GM12875 (cell line): ENCODE measurements around the gene PCCA.

ENCODE experiments used
- H3K4me3 ChIP-seq: one replicate; pipeline ENCODE4 v1.5.1; 2011; ENCODE audit warnings: low read depth, low read length, control low read depth
- CTCF ChIP-seq: IDR thresholded peaks from 2 replicates; pipeline ENCODE4 v1.5.1; 2011; ENCODE audit warnings: low read depth, mild to moderate bottlenecking, control low read depth, inconsistent platforms, low read length, moderate library complexity, borderline replicate concordance; ENCODE audit not compliant: insufficient read depth

PCCA gene

GRCh38 chr13:100433475-100433874, 344.6 kb downstream of the PCCA start:
- TF ChIP-seq CTCF = no peak
- no peak overlapping the region for H3K4me3 ChIP-seq

DNA sequence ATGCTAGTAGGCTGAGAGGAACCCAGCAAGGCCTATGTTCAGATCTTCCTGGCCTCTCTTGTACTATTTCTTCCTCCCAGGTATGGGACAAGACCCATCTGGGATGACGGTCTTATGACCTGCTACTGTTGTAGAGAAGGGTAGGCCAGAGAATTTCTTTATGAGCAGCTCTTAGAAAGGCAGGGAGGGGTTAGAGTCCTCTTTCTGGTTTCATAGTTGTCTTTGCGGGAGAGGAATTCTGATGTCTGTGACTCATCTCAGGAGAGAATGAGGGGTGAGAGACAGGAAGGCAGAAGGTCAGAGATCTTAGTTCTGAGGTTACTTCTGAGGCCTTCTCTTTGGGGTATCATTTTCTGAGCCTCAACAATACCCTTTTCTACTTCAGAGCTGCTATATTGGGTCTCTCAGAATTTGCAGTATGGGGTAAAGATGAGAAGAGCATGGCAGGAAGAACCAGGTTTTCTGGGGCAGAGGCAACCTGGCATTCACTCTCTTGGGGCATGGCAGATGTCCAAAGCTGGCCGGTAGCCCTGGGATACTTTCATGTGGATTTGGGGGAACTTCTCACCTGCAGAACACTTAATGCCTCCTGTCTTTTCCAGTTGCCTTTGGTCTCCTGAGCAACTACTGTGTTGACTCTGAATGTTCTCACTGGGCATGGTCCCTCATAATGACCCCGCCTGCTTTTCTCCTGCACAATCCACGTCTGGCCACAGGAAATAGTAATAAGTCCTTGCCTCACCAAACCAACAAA, 345.3 kb downstream of the PCCA start:
- no peak for TF ChIP-seq CTCF
- no peak overlapping the region for H3K4me3 ChIP-seq

GRCh38 chr13:100436099-100436498, 347.2 kb downstream of the PCCA start:
- H3K4me3 ChIP-seq = no peak overlapping the region
- TF ChIP-seq CTCF = no peak

DNA sequence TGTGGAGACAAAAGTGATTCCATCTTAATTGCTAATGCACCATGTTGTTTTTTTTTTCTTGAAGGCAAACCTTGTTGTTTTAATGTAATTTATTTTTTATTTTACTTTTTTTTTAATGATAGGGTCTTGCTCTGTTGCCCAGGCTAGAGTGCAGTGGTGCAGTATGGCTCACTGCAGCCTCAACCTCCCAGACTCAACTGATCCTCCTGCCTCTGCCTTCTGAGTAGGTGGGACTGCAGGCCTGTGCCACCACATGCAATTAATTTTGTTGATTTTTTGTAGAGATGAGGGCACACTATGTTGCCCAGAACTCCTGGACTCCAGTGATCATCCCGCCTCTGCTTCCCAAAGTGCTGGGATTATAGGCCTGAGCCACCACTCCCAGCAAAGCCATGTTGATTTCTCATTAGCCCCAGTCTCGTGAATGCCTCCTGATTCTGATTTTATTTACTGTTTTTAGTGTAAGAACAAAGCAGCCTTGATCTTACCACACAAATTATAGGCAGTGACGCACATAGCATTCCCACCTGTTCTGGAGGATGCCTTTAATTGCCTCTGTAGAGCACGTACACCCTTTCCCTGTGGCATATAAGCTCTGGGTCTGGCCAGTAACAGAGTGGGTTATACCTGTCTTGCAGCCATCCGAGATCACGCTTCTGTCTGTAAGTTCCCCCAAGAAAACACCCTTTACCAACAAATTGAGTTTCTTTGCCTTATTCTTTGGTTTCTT, 349.3 kb downstream of the PCCA start:
- TF ChIP-seq CTCF = no peak
- no peak overlapping the region for H3K4me3 ChIP-seq

- H3K4me3 ChIP-seq = no peak overlapping the region
- no peak for TF ChIP-seq CTCF
Observed at GRCh38 chr13:100439247-100439970, 350.5 kb downstream of the PCCA start.

DNA sequence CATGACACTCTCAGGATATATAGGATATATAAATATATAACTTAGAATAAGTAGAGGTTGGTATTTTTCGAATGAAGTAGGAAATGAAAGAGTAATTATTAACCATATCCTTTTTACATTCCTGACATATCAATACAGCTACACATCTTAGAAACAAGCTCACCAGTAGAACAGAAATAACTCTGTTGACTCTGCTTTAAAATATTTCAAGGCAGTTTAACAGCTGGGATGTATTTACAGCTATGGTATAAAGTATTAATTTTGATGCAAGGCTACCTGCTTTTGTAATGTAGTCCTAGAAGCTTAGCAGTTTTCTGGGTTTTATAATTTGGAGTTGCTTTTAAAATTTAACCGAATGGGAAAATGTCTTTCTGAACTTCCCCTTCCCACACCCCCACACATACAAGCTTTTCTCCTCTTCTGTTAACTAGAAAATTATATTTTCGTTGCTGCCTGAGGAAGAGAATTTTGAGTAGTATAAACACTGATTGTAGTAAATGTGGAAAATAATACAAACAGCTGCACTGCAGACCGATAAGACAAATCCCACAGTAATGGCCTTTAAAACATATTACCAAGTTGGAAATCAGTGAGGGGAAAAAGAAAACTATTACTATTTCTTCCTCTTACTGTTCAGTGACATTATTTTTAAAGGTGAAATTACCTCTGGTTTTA, 352.0 kb downstream of the PCCA start:
- TF ChIP-seq CTCF = no peak
- no peak overlapping the region for H3K4me3 ChIP-seq
